Activated CD4-positive, alpha-beta T cell treated with anti-CD3 and anti-CD28 coated beads for 36 hours (primary cell): ENCODE data around the gene TRAT1. TPM values are rescaled to one million over a fixed set of nuclear protein-coding genes. Genes with fewer than 3 reads are reported as not detected.

Experiments used
- ATAC-seq: fragments of 200-7000 bp; cut with Tn5 transposase; one replicate; pipeline ENCODE4 v1.10.0; 2021; ENCODE audit warnings: mild to moderate bottlenecking, moderate library complexity
- CTCF ChIA-PET: fragments of 350-600 bp; sonication (Branson Sonifier 250); formaldehyde crosslinking; loops from one replicate; lab custom pipeline; 2021; ENCODE audit warnings: antibody characterized with exemption; lab: Charles Lee
- POLR2A ChIA-PET: fragments of 350-600 bp; sonication (Branson Sonifier 250); formaldehyde crosslinking; loops from one replicate; lab custom pipeline; 2021; ENCODE audit warnings: antibody characterized with exemption, inconsistent platforms; lab: Charles Lee
- DNase-seq: peaks from one replicate; pipeline ENCODE4 v3.0.0-alpha.2; 2020
- H3K27ac Mint-ChIP-seq: one replicate; pipeline ENCODE4 v1.8.0; 2021; ENCODE audit warnings: mixed read lengths
- H3K27me3 Mint-ChIP-seq: one replicate; pipeline ENCODE4 v1.8.0; 2021; ENCODE audit warnings: mixed read lengths
- H3K36me3 Mint-ChIP-seq: one replicate; pipeline ENCODE4 v1.8.0; 2021; ENCODE audit warnings: low read depth, mixed read lengths
- H3K4me1 Mint-ChIP-seq: one replicate; pipeline ENCODE4 v1.8.0; 2021; ENCODE audit warnings: mixed read lengths
- H3K4me3 Mint-ChIP-seq: one replicate; pipeline ENCODE4 v1.8.0; 2021; ENCODE audit warnings: mild to moderate bottlenecking, moderate library complexity, mixed read lengths
- H3K9me3 Mint-ChIP-seq: one replicate; pipeline ENCODE4 v1.8.0; 2021; ENCODE audit warnings: low read depth, mixed read lengths
- intact Hi-C, 2 experiments: fragments of 100-400 bp; cut with DNase I in 1 of 2; cut with micrococcal nuclease in 1 of 2; formaldehyde crosslinking; loops; one replicate each; pipeline versions ENCODE4 v1.14.2 to v1.15.1; 2022 to 2024; cut with DNase I, micrococcal nuclease
- total RNA-seq, 2 experiments: library from RNA; stranded (reverse); gene quantifications; one replicate each; pipeline ENCODE4 v1.2.3, GENCODE V29; 2021

TRAT1 gene
- total RNA-seq, 2 experiments from 2014 or later, result 17.2 to 22.5 TPM

- CTCF ChIA-PET, result interaction anchor here (0.7 to 1.8 kb wide), 4 partner anchors 10 to 716 kb away, joined by 3 to 8 read pairs (median 4); no protein-coding TSS in a partner anchor
- ATAC-seq (peak; percentile 23), DNase-seq (no peak)
- Mint-ChIP-seq H3K27me3 (no peaks in the 10 kb centered on the region), H3K4me1 (peaks cover 57% of the 10 kb centered on the region), H3K27ac (no peak overlapping the region), H3K4me3 (no peak overlapping the region), H3K9me3 (no peaks in the 10 kb centered on the region), H3K36me3 (peaks cover 52% of the 10 kb centered on the region)
- POLR2A ChIA-PET, result interaction anchor here (0.7 kb wide), 1 partner anchor 279 kb away, joined by 3 read pairs; no protein-coding TSS in a partner anchor
- intact Hi-C loops, result no loop called here
These were observed 26.5 kb downstream of the TRAT1 start for GRCh38 chr3:108849075-108849474.

- H3K4me1 Mint-ChIP-seq, result peaks cover 53% of the 10 kb centered on the region
- no peak overlapping the region for H3K27ac Mint-ChIP-seq
- POLR2A ChIA-PET, result no interaction called here
- H3K36me3 Mint-ChIP-seq, result peaks cover 44% of the 10 kb centered on the region
- intact Hi-C loops, result no loop called here
- no peak overlapping the region for H3K4me3 Mint-ChIP-seq
- peaks cover 2% of the 10 kb centered on the region for H3K9me3 Mint-ChIP-seq
- H3K27me3 Mint-ChIP-seq, result no peaks in the 10 kb centered on the region
- CTCF ChIA-PET, result interaction anchor here (1.4 kb wide), 1 partner anchor 26 kb away, joined by 4 read pairs; no protein-coding TSS in a partner anchor
- ATAC-seq, result no peak
- DNase-seq, result no peak
These were observed 38.8 kb downstream of the TRAT1 start for GRCh38 chr3:108861401-108861800.

DNA sequence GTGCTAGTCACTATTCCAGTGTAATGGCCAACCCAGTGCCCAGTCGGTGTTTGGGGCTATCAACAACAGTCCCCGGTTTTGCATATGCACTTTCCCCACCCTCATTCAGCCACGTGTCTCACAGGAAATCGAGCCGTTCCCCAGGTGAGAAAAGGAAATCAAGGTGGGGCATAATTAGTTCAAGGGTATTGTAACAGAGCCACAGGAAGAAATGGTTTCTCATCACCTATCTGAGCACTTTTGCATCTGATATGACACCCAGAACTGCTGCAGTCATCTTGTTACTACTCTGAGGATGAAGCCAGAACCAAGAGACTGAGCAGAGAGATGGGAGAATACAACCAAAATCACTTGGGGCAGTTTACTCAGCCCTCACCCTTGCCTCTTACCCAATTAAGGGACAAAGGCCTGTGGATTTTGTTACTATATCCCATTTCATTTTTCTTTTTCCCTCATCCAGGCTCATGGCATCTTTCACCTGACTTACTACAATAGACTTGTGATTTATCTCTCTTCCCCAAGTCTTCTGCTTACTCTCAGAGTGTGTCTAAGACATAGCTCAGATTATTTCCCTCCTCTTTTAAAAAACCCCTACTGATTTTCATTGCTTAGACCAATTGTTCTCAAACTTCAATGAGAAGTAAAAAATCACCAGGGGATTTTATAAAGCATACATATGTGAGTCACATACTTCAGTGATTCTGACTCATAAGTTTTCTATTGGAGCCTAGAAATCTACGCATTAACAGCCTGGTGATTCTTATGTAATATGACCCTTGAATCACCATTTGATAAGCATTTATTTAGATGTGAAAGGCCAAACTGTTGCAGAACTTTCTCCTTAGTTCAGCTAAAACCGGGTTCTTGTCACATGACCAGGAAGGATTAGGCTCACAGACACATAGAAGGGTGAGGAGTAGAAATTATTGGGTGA lies 40.5 kb downstream of the TRAT1 start:
- Mint-ChIP-seq H3K4me1 (peaks cover 45% of the 10 kb centered on the region), H3K4me3 (peak overlapping the region; percentile 51), H3K27me3 (no peaks in the 10 kb centered on the region), H3K9me3 (peaks cover 2% of the 10 kb centered on the region), H3K36me3 (peaks cover 38% of the 10 kb centered on the region), H3K27ac (peak overlapping the region; percentile 99)
- intact Hi-C loops, result loop anchor here (1.0 to 2.0 kb wide), 3 partner anchors 25 to 40 kb away; partner anchors contain the start of gene TRAT1 (in 1 of the 2)
- ChIA-PET POLR2A (interaction anchor here (0.5 to 1.0 kb wide), 6 partner anchors 21 to 561 kb away, joined by 3 to 4 read pairs (median 3); no protein-coding TSS in a partner anchor), CTCF (interaction anchor here (0.6 to 1.3 kb wide), 2 partner anchors 17 to 520 kb away, joined by 3 to 4 read pairs; no protein-coding TSS in a partner anchor)
- ATAC-seq, result peak; percentile 87
- DNase-seq, result peak; percentile 53

DNA sequence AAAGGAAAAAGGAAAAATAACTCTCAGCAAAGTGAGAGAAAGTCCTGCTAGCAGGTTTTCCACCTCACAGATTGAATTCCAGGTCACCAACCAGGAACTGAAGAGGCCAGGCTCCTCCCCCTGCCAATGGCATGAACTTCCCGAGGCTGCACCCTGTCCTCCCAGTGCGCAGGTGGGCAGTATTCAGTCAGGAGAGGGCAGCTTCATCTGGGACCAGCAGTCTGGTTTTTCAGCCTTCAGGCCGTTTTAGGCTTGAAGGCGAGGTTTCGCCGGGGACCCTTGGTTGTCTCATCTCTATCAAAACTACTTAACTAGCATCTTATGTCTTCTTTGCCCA lies 41.2 kb downstream of the TRAT1 start:
- no peak overlapping the region for H3K4me3 Mint-ChIP-seq
- CTCF ChIA-PET, result no interaction called here
- intact Hi-C loops, result loop anchor here (1.0 to 2.0 kb wide), 2 partner anchors 28 to 41 kb away; partner anchors contain the start of gene TRAT1 (in 1 of the 2)

DNA sequence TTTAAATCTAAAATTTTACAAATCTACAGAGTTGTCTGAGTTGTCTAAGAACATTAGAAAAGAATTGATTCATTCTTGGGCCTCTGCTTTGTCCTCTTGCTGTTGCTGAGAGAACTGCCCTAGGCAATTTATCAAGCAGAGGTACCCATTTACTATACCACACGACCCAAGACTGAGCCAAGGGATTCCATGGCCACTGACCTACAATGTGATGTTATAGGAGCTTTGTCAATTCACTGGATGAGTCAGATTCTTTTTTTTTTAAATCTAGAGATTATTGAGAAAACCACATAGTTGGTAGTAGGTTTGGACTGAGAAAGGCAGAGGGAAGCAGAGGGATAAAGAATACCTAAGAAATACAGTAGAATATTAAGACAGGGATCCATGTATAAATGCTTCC lies 55.3 kb downstream of the TRAT1 start:
- Mint-ChIP-seq H3K9me3 (peaks cover 6% of the 10 kb centered on the region), H3K4me1 (peaks cover 11% of the 10 kb centered on the region), H3K27me3 (no peaks in the 10 kb centered on the region), H3K36me3 (peaks cover 2% of the 10 kb centered on the region), H3K4me3 (no peak overlapping the region), H3K27ac (no peak overlapping the region)
- ChIA-PET CTCF (interaction anchor here (0.6 to 1.8 kb wide), 4 partner anchors 37 to 111 kb away, joined by 3 to 6 read pairs (median 4); no protein-coding TSS in a partner anchor), POLR2A (no interaction called here)
- intact Hi-C loops, result no loop called here
- DNase-seq (no peak), ATAC-seq (peak; percentile 49)

More for the DNA sequence above, 41.2 kb downstream of the TRAT1 start:
- Mint-ChIP-seq H3K36me3 (peaks cover 32% of the 10 kb centered on the region), H3K27ac (peak overlapping the region; percentile 99), H3K9me3 (peaks cover 2% of the 10 kb centered on the region), H3K27me3 (no peaks in the 10 kb centered on the region), H3K4me1 (peaks cover 41% of the 10 kb centered on the region)
- ATAC-seq, result no peak
- no peak for DNase-seq
- POLR2A ChIA-PET, result interaction anchor here (0.5 to 0.7 kb wide), 4 partner anchors 28 to 562 kb away, joined by 3 to 4 read pairs (median 3); no protein-coding TSS in a partner anchor

GRCh38 chr3:108879915-108880314 lies 57.3 kb downstream of the TRAT1 start:
- H3K4me1 Mint-ChIP-seq, result peaks cover 22% of the 10 kb centered on the region
- no peak overlapping the region for H3K27ac Mint-ChIP-seq
- H3K36me3 Mint-ChIP-seq, result no peaks in the 10 kb centered on the region
- DNase-seq, result no peak
- H3K4me3 Mint-ChIP-seq, result no peak overlapping the region
- intact Hi-C loops, result no loop called here
- no peak for ATAC-seq
- ChIA-PET POLR2A (no interaction called here), CTCF (interaction anchor here (0.5 to 1.3 kb wide), 3 partner anchors 12 to 34 kb away, joined by 3 to 4 read pairs (median 3); no protein-coding TSS in a partner anchor)
- H3K27me3 Mint-ChIP-seq, result no peaks in the 10 kb centered on the region
- no peaks in the 10 kb centered on the region for H3K9me3 Mint-ChIP-seq

GRCh38 chr3:108882762-108883161 lies 60.2 kb downstream of the TRAT1 start:
- peaks cover 14% of the 10 kb centered on the region for H3K4me1 Mint-ChIP-seq
- no peak overlapping the region for H3K27ac Mint-ChIP-seq
- ATAC-seq (peak; percentile 55), DNase-seq (no peak)
- intact Hi-C loops, result no loop called here
- no peaks in the 10 kb centered on the region for H3K36me3 Mint-ChIP-seq
- H3K9me3 Mint-ChIP-seq, result no peaks in the 10 kb centered on the region
- CTCF ChIA-PET, result no interaction called here
- no peak overlapping the region for H3K4me3 Mint-ChIP-seq
- no peaks in the 10 kb centered on the region for H3K27me3 Mint-ChIP-seq
- POLR2A ChIA-PET, result no interaction called here

GRCh38 chr3:108883373-108883772 lies 60.8 kb downstream of the TRAT1 start:
- H3K36me3 Mint-ChIP-seq, result no peaks in the 10 kb centered on the region
- DNase-seq, result no peak
- no peak overlapping the region for H3K4me3 Mint-ChIP-seq
- no peak overlapping the region for H3K27ac Mint-ChIP-seq
- no peaks in the 10 kb centered on the region for H3K27me3 Mint-ChIP-seq
- H3K9me3 Mint-ChIP-seq, result no peaks in the 10 kb centered on the region
- ChIA-PET POLR2A (no interaction called here), CTCF (no interaction called here)
- peaks cover 11% of the 10 kb centered on the region for H3K4me1 Mint-ChIP-seq
- intact Hi-C loops, result no loop called here
- ATAC-seq, result no peak

- Mint-ChIP-seq H3K9me3 (no peaks in the 10 kb centered on the region), H3K4me3 (no peak overlapping the region), H3K4me1 (peaks cover 11% of the 10 kb centered on the region), H3K36me3 (no peaks in the 10 kb centered on the region), H3K27ac (no peak overlapping the region), H3K27me3 (no peaks in the 10 kb centered on the region)
- ChIA-PET CTCF (interaction anchor here (0.6 to 1.6 kb wide), 4 partner anchors 28 to 263 kb away, joined by 3 to 4 read pairs (median 4); no protein-coding TSS in a partner anchor), POLR2A (interaction anchor here (0.7 kb wide), 1 partner anchor 48 kb away, joined by 3 read pairs; no protein-coding TSS in a partner anchor)
- intact Hi-C loops, result no loop called here
- DNase-seq (no peak), ATAC-seq (no peak)
These were observed 64.5 kb downstream of the TRAT1 start for GRCh38 chr3:108887121-108887520.

- no peak for DNase-seq
- ATAC-seq, result no peak
- H3K36me3 Mint-ChIP-seq, result no peaks in the 10 kb centered on the region
- intact Hi-C loops, result no loop called here
- no peaks in the 10 kb centered on the region for H3K9me3 Mint-ChIP-seq
- no peak overlapping the region for H3K27ac Mint-ChIP-seq
- no peaks in the 10 kb centered on the region for H3K27me3 Mint-ChIP-seq
- POLR2A ChIA-PET, result interaction anchor here (0.7 kb wide), 1 partner anchor 48 kb away, joined by 3 read pairs; no protein-coding TSS in a partner anchor
- no peak overlapping the region for H3K4me3 Mint-ChIP-seq
- CTCF ChIA-PET, result interaction anchor here (0.6 to 1.6 kb wide), 4 partner anchors 27 to 718 kb away, joined by 3 to 4 read pairs (median 4); no protein-coding TSS in a partner anchor
- peaks cover 11% of the 10 kb centered on the region for H3K4me1 Mint-ChIP-seq
These were observed 65.2 kb downstream of the TRAT1 start for GRCh38 chr3:108887777-108888176.

DNA sequence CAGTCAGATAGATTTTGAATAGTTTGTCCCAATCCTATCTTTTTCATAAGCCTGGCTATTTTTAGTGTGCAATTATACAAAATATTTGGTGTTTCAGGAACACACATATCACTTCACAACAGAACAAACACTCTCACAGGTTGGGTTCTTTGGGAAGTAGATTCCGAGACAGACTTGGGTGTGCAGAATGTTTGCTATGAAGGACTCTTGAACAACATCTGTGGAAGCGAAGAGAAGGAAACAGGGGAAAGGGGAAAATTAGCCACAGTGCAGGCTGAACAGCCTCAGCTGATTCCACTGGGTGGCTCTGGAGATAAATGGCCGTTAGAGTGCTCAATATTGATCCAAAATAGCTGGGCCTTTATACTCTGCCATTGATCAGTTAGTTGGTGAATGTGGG lies 69.2 kb downstream of the TRAT1 start:
- H3K4me1 Mint-ChIP-seq, result no peaks in the 10 kb centered on the region
- CTCF ChIA-PET, result interaction anchor here (0.8 kb wide), 1 partner anchor 13 kb away, joined by 3 read pairs; no protein-coding TSS in a partner anchor
- no peaks in the 10 kb centered on the region for H3K9me3 Mint-ChIP-seq
- H3K36me3 Mint-ChIP-seq, result no peaks in the 10 kb centered on the region
- intact Hi-C loops, result no loop called here
- POLR2A ChIA-PET, result no interaction called here
- ATAC-seq, result no peak
- H3K27me3 Mint-ChIP-seq, result no peaks in the 10 kb centered on the region
- no peak for DNase-seq
- H3K27ac Mint-ChIP-seq, result no peak overlapping the region
- no peak overlapping the region for H3K4me3 Mint-ChIP-seq
